Fibroblast of the aortic adventitia (primary cell): ENCODE data around the gene ANGPTL1. TPM values are rescaled to one million over a fixed set of nuclear protein-coding genes. Genes with fewer than 3 reads are reported as not detected.

Experiments
- DNase-seq: peaks from one replicate; pipeline ENCODE4 v3.0.0-alpha.2; 2010; ENCODE audit warnings: low read depth
- H3K4me3 ChIP-seq: 2 replicates; pipeline ENCODE4 v1.5.1; 2011; ENCODE audit warnings: low read depth, mild to moderate bottlenecking, control low read depth, low read length, moderate library complexity
- CTCF ChIP-seq: IDR thresholded peaks from 2 replicates; pipeline ENCODE4 v1.5.1; 2011; ENCODE audit warnings: mild to moderate bottlenecking, low read length, control low read depth, inconsistent platforms; ENCODE audit not compliant: insufficient read depth
- total RNA-seq: library from RNA; depleted of rRNA; stranded (reverse); fragments of >200 nt; gene quantifications from 2 replicates; pipeline ENCODE4 v1.2.3, GENCODE V29; 2012; ENCODE audit warnings: low replicate concordance

The ANGPTL1 gene
- 6.0 and 6.6 TPM in 2 replicates for total RNA-seq

- peak; percentile 42 for DNase-seq
- TF ChIP-seq CTCF = peak; percentile 6
- H3K4me3 ChIP-seq = no peak within 1 kb of the TSS
Measured at GRCh38 chr1:178870944-178871343, at the start of gene ANGPTL1. Gene ANGPTL1, minus strand, starts transcription at chr1:178871077. Its CDS starts 5,301 bp downstream, at chr1:178865776.

DNA sequence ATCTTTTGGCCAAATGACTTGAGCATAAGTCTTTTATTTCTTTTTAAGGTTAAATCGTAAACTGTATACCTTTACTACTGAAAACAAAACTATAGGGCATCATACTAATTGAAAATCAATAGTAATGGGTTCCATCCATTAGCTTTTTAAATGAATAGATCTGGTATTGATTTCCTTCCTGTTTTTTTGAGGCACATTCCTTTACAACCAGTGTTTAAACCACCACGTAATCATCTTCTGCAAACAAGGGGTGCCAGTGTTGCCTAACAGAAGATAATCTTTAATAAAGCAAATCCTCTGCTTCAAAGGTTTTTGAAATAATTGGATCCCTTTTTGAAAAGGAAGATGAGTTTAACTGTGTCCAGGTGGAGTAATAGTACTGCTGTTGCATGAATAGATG lies 48.7 kb upstream of the ANGPTL1 start:
- TF ChIP-seq CTCF = no peak
- DNase-seq = no peak
- no peak overlapping the region for H3K4me3 ChIP-seq

- TF ChIP-seq CTCF = no peak
- H3K4me3 ChIP-seq = no peak overlapping the region
- no peak for DNase-seq
Measured at GRCh38 chr1:178918955-178919354, 48.1 kb upstream of the ANGPTL1 start.

DNA sequence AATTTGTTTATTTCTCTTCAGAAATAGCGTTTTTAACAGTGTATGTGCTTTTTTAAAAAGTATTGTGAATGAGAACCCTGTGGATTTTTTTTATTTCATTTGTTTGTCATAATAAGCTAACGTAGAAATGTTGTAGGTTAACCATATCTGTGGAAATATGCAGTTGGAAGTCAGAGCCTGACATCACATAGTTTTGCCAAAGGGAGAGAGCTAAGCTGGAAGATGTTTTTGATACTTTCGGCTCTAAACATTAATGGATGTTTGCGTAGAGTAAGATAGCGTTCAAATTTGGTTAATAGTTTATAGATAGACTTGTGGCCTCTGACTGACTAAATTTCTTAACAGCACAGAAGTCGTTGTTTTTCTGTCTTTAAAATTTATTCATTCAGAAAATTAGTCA lies 47.4 kb upstream of the ANGPTL1 start:
- TF ChIP-seq CTCF = no peak
- no peak overlapping the region for H3K4me3 ChIP-seq
- DNase-seq = no peak

- no peak for DNase-seq
- TF ChIP-seq CTCF = no peak
- no peak overlapping the region for H3K4me3 ChIP-seq
Measured at GRCh38 chr1:178916448-178917174, 45.7 kb upstream of the ANGPTL1 start.

DNA sequence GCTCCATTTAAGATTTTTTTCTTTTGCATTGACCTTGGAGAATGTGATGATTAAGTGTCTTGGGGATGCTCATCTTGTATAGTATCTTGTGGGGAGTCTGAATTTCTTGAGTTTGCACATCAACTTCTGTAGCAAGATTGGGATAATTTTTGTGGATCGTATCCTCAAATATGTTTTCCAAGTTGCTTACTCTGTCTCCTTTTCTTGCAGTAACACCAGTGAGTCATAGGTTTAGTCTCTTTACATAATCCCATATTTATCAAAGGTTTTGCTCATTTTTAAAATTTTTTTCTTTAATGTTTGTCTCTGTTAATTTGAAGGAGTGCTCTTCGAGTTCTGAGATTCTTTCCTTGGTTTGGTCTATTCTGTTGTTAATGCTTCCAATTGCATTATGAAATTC lies 41.7 kb upstream of the ANGPTL1 start:
- TF ChIP-seq CTCF = no peak
- no peak for DNase-seq
- H3K4me3 ChIP-seq = no peak overlapping the region

- no peak overlapping the region for H3K4me3 ChIP-seq
- DNase-seq = no peak
- no peak for TF ChIP-seq CTCF
Measured at GRCh38 chr1:178910023-178910422, 39.1 kb upstream of the ANGPTL1 start.
